A549 (cell line): ENCODE results near the gene TMPRSS9.

Experiments
- POLR2A ChIP-seq: IDR thresholded peaks from 2 replicates; pipeline ENCODE4 v1.6.1; 2012; ENCODE audit warnings: mild to moderate bottlenecking, low read length
- REST ChIP-seq: fragments of 200-600 bp; sonication (generic); IDR thresholded peaks from 2 replicates; pipeline ENCODE4 v1.6.1; 2016; ENCODE audit warnings: antibody characterized with exemption, mild to moderate bottlenecking, moderate library complexity

- TF ChIP-seq POLR2A (no peak), REST (no peak)
Observed at GRCh38 chr19:2311093-2311492, 49.0 kb upstream of the TMPRSS9 start.
